Measurements from ENCODE around the gene TEC. TPM values are rescaled to one million over a fixed set of nuclear protein-coding genes. Genes with fewer than 3 reads are reported as not detected.

The TEC gene
- total RNA-seq, 1 experiment from 2014 or later, result 0.67 TPM

DNA sequence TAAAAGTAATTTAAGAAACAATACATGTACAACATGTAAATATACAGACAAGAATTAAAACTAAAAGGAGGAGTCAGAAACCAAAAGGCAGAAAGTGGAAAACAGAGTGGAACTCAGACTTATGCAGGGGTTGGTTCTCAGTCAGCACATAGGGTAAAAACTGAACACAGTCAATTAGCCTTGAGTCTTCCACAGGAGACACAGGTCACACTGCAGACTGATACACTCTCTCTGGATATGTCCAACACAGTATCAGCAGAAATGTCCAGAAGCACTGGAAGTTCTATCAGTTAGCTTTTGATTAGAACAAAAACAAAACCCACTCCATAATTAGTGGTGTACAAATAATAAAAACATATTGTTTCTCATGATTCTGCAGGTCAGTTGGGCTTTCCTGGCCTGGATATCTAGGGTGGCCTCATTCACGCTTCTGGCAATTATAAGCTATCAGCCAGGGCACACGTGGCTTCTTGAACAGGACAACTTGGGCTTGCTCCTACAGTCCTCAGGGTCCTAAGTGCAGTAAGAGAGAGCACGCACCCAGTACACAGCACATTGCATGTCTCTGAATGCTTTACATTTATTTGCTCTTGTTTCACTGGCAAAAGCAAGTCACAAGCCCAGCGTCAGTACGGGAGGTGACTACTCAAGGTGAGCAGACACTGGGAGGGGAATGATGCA is 21.6 kb downstream of the TEC start:
- ATAC-seq (no peak), DNase-seq (ENCODE audit: low read depth, low spot score) (no peak)
- TF ChIP-seq, protein P1, sequence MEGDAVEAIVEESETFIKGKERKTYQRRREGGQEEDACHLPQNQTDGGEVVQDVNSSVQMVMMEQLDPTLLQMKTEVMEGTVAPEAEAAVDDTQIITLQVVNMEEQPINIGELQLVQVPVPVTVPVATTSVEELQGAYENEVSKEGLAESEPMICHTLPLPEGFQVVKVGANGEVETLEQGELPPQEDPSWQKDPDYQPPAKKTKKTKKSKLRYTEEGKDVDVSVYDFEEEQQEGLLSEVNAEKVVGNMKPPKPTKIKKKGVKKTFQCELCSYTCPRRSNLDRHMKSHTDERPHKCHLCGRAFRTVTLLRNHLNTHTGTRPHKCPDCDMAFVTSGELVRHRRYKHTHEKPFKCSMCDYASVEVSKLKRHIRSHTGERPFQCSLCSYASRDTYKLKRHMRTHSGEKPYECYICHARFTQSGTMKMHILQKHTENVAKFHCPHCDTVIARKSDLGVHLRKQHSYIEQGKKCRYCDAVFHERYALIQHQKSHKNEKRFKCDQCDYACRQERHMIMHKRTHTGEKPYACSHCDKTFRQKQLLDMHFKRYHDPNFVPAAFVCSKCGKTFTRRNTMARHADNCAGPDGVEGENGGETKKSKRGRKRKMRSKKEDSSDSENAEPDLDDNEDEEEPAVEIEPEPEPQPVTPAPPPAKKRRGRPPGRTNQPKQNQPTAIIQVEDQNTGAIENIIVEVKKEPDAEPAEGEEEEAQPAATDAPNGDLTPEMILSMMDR (IDR thresholded peaks at IDR 0.05), result no peak
- no peak for TF ChIP-seq SIN3A (IDR thresholded peaks at IDR 0.05; ENCODE audit: borderline replicate concordance, insufficient read depth, low read depth, low read length)
- TF ChIP-seq TCF7L2 (IDR thresholded peaks at IDR 0.05; ENCODE audit: low read depth, low read length), result no peak
- no peak for TF ChIP-seq POLR2AphosphoS5 (IDR thresholded peaks at IDR 0.05; ENCODE audit: low read depth, low read length)
- TF ChIP-seq, protein P2, sequence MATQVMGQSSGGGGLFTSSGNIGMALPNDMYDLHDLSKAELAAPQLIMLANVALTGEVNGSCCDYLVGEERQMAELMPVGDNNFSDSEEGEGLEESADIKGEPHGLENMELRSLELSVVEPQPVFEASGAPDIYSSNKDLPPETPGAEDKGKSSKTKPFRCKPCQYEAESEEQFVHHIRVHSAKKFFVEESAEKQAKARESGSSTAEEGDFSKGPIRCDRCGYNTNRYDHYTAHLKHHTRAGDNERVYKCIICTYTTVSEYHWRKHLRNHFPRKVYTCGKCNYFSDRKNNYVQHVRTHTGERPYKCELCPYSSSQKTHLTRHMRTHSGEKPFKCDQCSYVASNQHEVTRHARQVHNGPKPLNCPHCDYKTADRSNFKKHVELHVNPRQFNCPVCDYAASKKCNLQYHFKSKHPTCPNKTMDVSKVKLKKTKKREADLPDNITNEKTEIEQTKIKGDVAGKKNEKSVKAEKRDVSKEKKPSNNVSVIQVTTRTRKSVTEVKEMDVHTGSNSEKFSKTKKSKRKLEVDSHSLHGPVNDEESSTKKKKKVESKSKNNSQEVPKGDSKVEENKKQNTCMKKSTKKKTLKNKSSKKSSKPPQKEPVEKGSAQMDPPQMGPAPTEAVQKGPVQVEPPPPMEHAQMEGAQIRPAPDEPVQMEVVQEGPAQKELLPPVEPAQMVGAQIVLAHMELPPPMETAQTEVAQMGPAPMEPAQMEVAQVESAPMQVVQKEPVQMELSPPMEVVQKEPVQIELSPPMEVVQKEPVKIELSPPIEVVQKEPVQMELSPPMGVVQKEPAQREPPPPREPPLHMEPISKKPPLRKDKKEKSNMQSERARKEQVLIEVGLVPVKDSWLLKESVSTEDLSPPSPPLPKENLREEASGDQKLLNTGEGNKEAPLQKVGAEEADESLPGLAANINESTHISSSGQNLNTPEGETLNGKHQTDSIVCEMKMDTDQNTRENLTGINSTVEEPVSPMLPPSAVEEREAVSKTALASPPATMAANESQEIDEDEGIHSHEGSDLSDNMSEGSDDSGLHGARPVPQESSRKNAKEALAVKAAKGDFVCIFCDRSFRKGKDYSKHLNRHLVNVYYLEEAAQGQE (IDR thresholded peaks at IDR 0.05; ENCODE audit: insufficient read depth in 1 of 2, low read depth in 2 of 2, low read length in 1 of 2), result no peak
- BruUV-seq (replicated peaks), result no TSS peak
- Histone ChIP-seq H3K27ac (ENCODE audit: low read length) (no peak overlapping the region), H3K27me3 (ENCODE audit: control insufficient read depth, insufficient read depth, low read length) (no peaks in the 10 kb centered on the region), H3K9me3 (ENCODE audit: control insufficient read depth, insufficient read depth, low read depth, low read length) (no peaks in the 10 kb centered on the region), H3K4me1 (ENCODE audit: control insufficient read depth, insufficient read depth, low read length) (no peaks in the 10 kb centered on the region), H3K36me3 (ENCODE audit: control insufficient read depth, insufficient read depth, low read length) (no peaks in the 10 kb centered on the region), H3K4me3 (ENCODE audit: low read depth in 2 of 2, low read length in 2 of 2) (no peak overlapping the region)
- in situ Hi-C loops (cut with HindIII; ENCODE audit: low pct_unique_long_range_greater_than_20kb, low sequenced_read_pairs), result no loop called here
- ChIA-PET POLR2A (no interaction called here), CTCF (no interaction called here)
- intact Hi-C loops (cut with micrococcal nuclease; ENCODE audit: unreplicated experiment), result no loop called here

DNA sequence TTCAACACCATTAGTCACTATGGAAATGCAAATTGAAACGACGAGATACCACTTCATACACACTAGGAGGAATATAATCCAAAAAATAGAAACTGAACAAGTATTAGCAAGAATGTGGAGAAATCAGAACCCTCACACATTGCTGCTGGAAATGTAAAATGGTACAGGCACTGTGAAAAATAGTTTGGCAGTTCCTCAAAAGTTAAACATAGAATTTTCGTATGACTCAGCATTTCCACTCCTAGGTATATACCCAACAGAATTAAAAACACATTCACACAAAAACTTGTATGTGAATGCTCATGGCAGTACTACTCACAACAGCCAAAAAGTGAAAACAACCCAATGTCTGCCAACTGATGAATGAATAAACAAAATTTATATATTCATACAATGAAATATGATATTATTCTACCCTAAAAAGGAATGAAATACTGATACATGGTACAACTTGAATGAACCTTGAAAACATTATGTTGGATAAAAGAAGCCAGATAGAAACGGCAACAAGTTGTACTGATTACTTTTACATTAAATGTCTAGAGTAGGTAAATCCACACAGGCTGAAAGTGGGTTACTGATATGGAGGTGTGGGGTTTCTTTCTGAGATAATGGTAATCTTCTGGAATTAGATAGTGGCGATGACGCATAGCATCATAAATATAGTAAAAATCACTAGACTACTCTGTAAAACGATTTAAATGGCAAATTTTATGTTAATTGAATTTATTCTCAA is 22.3 kb downstream of the TEC start:
- DNase-seq (ENCODE audit: low read depth, low spot score), result no peak
- TF ChIP-seq, protein P1 (IDR thresholded peaks at IDR 0.05), result no peak
- no peak for TF ChIP-seq TCF7L2 (IDR thresholded peaks at IDR 0.05; ENCODE audit: low read depth, low read length)
- TF ChIP-seq, protein P2 (IDR thresholded peaks at IDR 0.05; ENCODE audit: insufficient read depth in 1 of 2, low read depth in 2 of 2, low read length in 1 of 2), result no peak
- TF ChIP-seq SIN3A (IDR thresholded peaks at IDR 0.05; ENCODE audit: borderline replicate concordance, insufficient read depth, low read depth, low read length), result no peak
- TF ChIP-seq POLR2AphosphoS5 (IDR thresholded peaks at IDR 0.05; ENCODE audit: low read depth, low read length), result no peak
- no peaks in the 10 kb centered on the region for H3K9me3 ChIP-seq (ENCODE audit: control insufficient read depth, insufficient read depth, low read depth, low read length)
- no peak overlapping the region for H3K4me3 ChIP-seq (ENCODE audit: low read depth in 2 of 2, low read length in 2 of 2)
- CTCF ChIA-PET, result no interaction called here
- ATAC-seq, result no peak
- POLR2A ChIA-PET, result no interaction called here
- no peaks in the 10 kb centered on the region for H3K27me3 ChIP-seq (ENCODE audit: control insufficient read depth, insufficient read depth, low read length)
- BruUV-seq (replicated peaks), result no TSS peak
- intact Hi-C loops (cut with micrococcal nuclease; ENCODE audit: unreplicated experiment) (no loop called here), in situ Hi-C loops (cut with HindIII; ENCODE audit: low pct_unique_long_range_greater_than_20kb, low sequenced_read_pairs) (no loop called here)
- H3K4me1 ChIP-seq (ENCODE audit: control insufficient read depth, insufficient read depth, low read length), result no peaks in the 10 kb centered on the region
- no peaks in the 10 kb centered on the region for H3K36me3 ChIP-seq (ENCODE audit: control insufficient read depth, insufficient read depth, low read length)
- no peak overlapping the region for H3K27ac ChIP-seq (ENCODE audit: low read length)

Measured in Panc1 (cell line).